Loucy (cell line): Measurements from ENCODE around the gene DNAJB4.
A peak's percentile ranks its signal among the peaks of the same experiment; 100 is the strongest.
"Not testable (repeated sequence)": the region's sequence is repeated elsewhere in the genome, so short reads cannot be mapped to it uniquely, and the experiment has no call there.

ENCODE experiments used
- H2AFZ ChIP-seq: fragments of 200-600 bp; sonication (generic); 2 replicates; pipeline ENCODE4 v1.6.0; 2016; ENCODE audit warnings: antibody characterized with exemption, mild to moderate bottlenecking, low read length, moderate library complexity
- H3F3A ChIP-seq: fragments of 200-600 bp; 2 replicates; pipeline ENCODE4 v1.6.0; 2016; ENCODE audit warnings: antibody characterized with exemption, low read depth, mild to moderate bottlenecking
- H3K27me3 ChIP-seq: fragments of 200-600 bp; sonication (generic); 2 replicates; pipeline ENCODE4 v1.6.1; 2014; ENCODE audit warnings: low read length, mild to moderate bottlenecking; ENCODE audit not compliant: insufficient read depth, poor library complexity, severe bottlenecking
- H3K36me3 ChIP-seq: fragments of 200-600 bp; sonication (generic); 2 replicates; pipeline ENCODE4 v1.6.1; 2016; ENCODE audit warnings: low read length; ENCODE audit not compliant: insufficient read depth
- H3K4me1 ChIP-seq: fragments of 200-600 bp; sonication (generic); 2 replicates; pipeline ENCODE4 v1.5.1; 2014; ENCODE audit warnings: low read length, mild to moderate bottlenecking; ENCODE audit not compliant: insufficient read depth, poor library complexity, severe bottlenecking
- H3K4me2 ChIP-seq: fragments of 200-600 bp; sonication (generic); 2 replicates; pipeline ENCODE4 v1.6.0; 2014; ENCODE audit warnings: antibody characterized with exemption, low read length, low read depth, mild to moderate bottlenecking; ENCODE audit not compliant: poor library complexity, severe bottlenecking
- H3K4me3 ChIP-seq: fragments of 200-600 bp; sonication (generic); 2 replicates; pipeline ENCODE4 v1.5.1; 2014; ENCODE audit warnings: low read length, mild to moderate bottlenecking, mixed read lengths; ENCODE audit not compliant: poor library complexity, severe bottlenecking
- H3K79me2 ChIP-seq: fragments of 200-600 bp; sonication (generic); 2 replicates; pipeline ENCODE4 v1.6.1; 2014; ENCODE audit warnings: low read length; ENCODE audit not compliant: insufficient read depth
- H3K9ac ChIP-seq: fragments of 200-600 bp; sonication (generic); 2 replicates; pipeline ENCODE4 v1.6.0; 2014; ENCODE audit warnings: mild to moderate bottlenecking, low read depth, low read length, moderate library complexity; ENCODE audit not compliant: poor library complexity, severe bottlenecking
- H3K9me2 ChIP-seq: fragments of 200-600 bp; sonication (generic); replicated peaks from 2 replicates; pipeline ENCODE4 v1.6.1; 2016; ENCODE audit warnings: low read depth, low read length, mixed read lengths
- H3K9me3 ChIP-seq: fragments of 200-600 bp; sonication (generic); 2 replicates; pipeline ENCODE4 v1.6.1; 2014; ENCODE audit warnings: mild to moderate bottlenecking, antibody characterized with exemption, low read length, low read depth; ENCODE audit not compliant: insufficient read depth
- H4K20me1 ChIP-seq: fragments of 200-600 bp; sonication (generic); 2 replicates; pipeline ENCODE4 v1.6.0; 2014; ENCODE audit warnings: antibody characterized with exemption, low read length, mild to moderate bottlenecking; ENCODE audit not compliant: insufficient read depth, poor library complexity, severe bottlenecking
- CTCF ChIP-seq: fragments of 200-600 bp; sonication (generic); conservative IDR thresholded peaks from 2 replicates; pipeline ENCODE4 v1.5.1; 2014; ENCODE audit warnings: mild to moderate bottlenecking, antibody characterized with exemption, low read length
- EZH2phosphoT487 ChIP-seq: fragments of 200-600 bp; IDR thresholded peaks from 2 replicates; pipeline ENCODE4 v1.6.1; 2018; ENCODE audit warnings: antibody characterized with exemption, mild to moderate bottlenecking, moderate library complexity, borderline replicate concordance

Gene DNAJB4

DNA sequence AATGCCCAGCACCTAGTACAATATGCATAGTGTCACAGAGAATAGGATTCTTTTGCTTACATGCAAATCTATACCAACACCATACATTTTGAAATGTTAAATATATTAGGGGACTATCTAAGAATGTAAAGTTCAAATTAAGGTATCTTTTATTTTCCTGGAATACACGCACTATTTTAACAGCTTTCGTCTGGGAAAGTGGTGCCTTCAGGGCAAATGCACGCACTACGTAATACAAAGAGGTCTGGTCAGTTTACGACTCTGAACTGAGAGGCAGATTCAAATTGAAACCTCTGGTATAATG, 26.8 kb upstream of the DNAJB4 start:
- peaks cover 4% of the 10 kb centered on the region for H3K27me3 ChIP-seq
- no peaks in the 10 kb centered on the region for H3K9me2 ChIP-seq
- peaks cover 73% of the 10 kb centered on the region for H4K20me1 ChIP-seq
- H3K36me3 ChIP-seq = 0 out of 2 replicates have a peak, but pooled peaks cover 10% of the 10 kb centered on the region
- H3K79me2 ChIP-seq = peaks cover 94% of the 10 kb centered on the region
- peak overlapping the region; percentile 95 for H3K4me3 ChIP-seq
- no peaks in the 10 kb centered on the region; the same call in 1 of the 2 replicates for H3F3A ChIP-seq
- H3K9me3 ChIP-seq = no peaks in the 10 kb centered on the region
- TF ChIP-seq EZH2phosphoT487 (no peak), CTCF (no peak)
- no peak overlapping the region for H2AFZ ChIP-seq
- peak overlapping the region; percentile 98 for H3K4me2 ChIP-seq
- H3K4me1 ChIP-seq = peaks cover 38% of the 10 kb centered on the region
- peak overlapping the region; percentile 100 for H3K9ac ChIP-seq

DNA sequence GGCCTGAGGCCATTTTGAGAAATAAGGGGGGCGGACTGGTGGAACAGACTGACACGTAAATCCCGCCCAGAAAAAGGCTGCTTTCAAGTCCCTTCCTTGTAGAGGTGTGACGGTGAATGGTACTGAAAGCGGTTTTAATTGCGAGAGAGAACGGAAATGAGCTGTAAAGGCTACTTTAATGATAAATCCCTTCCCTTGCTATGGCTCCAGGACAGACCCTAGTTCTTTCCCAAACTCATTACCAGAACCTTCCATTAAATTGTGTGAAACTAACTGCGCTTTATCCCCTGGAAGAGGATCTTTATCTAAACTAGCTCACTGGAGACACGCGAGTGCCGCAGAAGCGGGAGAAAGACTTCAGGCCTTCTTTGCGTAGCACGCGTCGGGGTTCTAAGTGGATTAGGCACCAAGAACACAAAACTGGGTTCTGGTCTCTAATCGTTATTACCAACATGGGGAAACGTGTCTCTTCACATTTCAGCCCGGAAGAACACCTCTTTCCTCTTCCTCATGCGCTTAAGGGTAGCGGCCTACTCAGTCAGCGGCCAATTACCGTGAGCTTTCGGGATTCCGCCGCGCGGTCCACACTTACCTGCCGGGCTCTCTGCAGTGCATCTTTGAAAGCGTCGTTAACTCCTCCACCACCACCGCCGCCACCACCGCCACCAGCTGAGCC, 26.3 kb upstream of the DNAJB4 start:
- Histone ChIP-seq H3K27me3 (peaks cover 4% of the 10 kb centered on the region), H3K36me3 (0 out of 2 replicates have a peak, but pooled peaks cover 10% of the 10 kb centered on the region), H4K20me1 (peaks cover 69% of the 10 kb centered on the region), H3K9ac (peak overlapping the region; percentile 100), H3K79me2 (peaks cover 89% of the 10 kb centered on the region), H3F3A (no peaks in the 10 kb centered on the region; the same call in 1 of the 2 replicates), H3K4me1 (peaks cover 37% of the 10 kb centered on the region), H3K4me3 (peak overlapping the region; percentile 95), H2AFZ (peak overlapping the region; percentile 62), H3K4me2 (peak overlapping the region; percentile 98), H3K9me2 (no peaks in the 10 kb centered on the region), H3K9me3 (no peaks in the 10 kb centered on the region)
- no peak for TF ChIP-seq EZH2phosphoT487
- TF ChIP-seq CTCF = no peak

GRCh38 chr1:77978969-77979876, 25.5 kb upstream of the DNAJB4 start, which contains the start of gene FUBP1:
TSS of gene FUBP1 (minus strand) at chr1:77979072. CDS start at chr1:77979004, 68 bp downstream.
- peak within 1 kb of the TSS; percentile 95 for H3K4me3 ChIP-seq
- no peaks in the 10 kb centered on the region; the same call in 1 of the 2 replicates for H3F3A ChIP-seq
- H3K36me3 ChIP-seq = 0 out of 2 replicates have a peak, but pooled peaks cover 10% of the 10 kb centered on the region
- H3K9me3 ChIP-seq = no peaks in the 10 kb centered on the region
- H3K4me2 ChIP-seq = peak within 1 kb of the TSS; percentile 98
- peaks cover 81% of the 10 kb centered on the region for H3K79me2 ChIP-seq
- no peaks in the 10 kb centered on the region for H3K9me2 ChIP-seq
- H3K27me3 ChIP-seq = peaks cover 4% of the 10 kb centered on the region
- H4K20me1 ChIP-seq = peaks cover 61% of the 10 kb centered on the region
- peak; percentile 71 for TF ChIP-seq CTCF
- no peak for TF ChIP-seq EZH2phosphoT487
- peak within 1 kb of the TSS; percentile 100 for H3K9ac ChIP-seq
- peaks cover 35% of the 10 kb centered on the region for H3K4me1 ChIP-seq
- peak within 1 kb of the TSS; percentile 63 for H2AFZ ChIP-seq

DNA sequence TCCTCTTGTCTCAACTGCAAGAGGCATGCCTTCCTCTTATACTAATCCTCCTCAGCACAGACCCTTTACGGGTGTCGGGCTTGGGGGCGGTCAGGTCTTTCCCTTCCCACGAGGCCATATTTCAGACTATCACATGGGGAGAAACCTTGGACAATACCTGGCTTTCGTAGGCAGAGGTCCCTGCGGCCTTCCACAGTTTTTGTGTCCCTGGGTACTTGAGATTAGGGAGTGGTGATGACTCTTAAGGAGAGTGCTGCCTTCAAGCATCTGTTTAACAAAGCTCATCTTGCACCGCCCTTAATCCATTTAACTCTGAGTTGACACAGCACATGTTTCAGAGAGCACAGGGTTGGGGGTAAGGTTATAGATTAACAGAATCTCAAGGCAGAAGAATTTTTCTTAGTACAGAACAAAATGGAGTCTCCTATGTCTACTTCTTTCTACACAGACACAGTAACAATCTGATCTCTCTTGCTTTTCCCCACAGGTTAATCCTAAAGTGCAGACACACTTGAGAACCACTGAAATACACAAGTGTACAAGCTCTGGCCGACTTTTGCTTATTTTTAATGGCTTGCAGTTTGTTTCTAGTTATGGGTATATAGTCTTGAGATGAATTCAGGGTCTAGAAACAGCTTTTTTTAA, 21.3 kb upstream of the DNAJB4 start:
- H3K9me2 ChIP-seq, H3K9ac ChIP-seq, H3K4me3 ChIP-seq, H3K9me3 ChIP-seq, H3K36me3 ChIP-seq, H3K27me3 ChIP-seq, H3F3A ChIP-seq, H2AFZ ChIP-seq, H3K4me2 ChIP-seq: not testable (repeated sequence)
- Histone ChIP-seq H3K79me2 (peaks cover 39% of the 10 kb centered on the region), H3K4me1 (peaks cover 19% of the 10 kb centered on the region), H4K20me1 (peaks cover 22% of the 10 kb centered on the region)
